PC-3 (cell line): ENCODE measurements around the gene CDH13.

Experiments used
- EZH2phosphoT487 ChIP-seq: fragments of 300-600 bp; sonication (generic); IDR thresholded peaks from 2 replicates; pipeline ENCODE4 v1.6.1; 2018; ENCODE audit warnings: mild to moderate bottlenecking, antibody characterized with exemption, low read length, borderline replicate concordance
- TF ChIP-seq, protein P1 (sequence below): fragments of 300-600 bp; sonication (generic); conservative IDR thresholded peaks from 2 replicates; pipeline ENCODE4 v1.5.1; 2017; ENCODE audit warnings: antibody characterized with exemption, low read depth, mild to moderate bottlenecking, low read length

DNA sequence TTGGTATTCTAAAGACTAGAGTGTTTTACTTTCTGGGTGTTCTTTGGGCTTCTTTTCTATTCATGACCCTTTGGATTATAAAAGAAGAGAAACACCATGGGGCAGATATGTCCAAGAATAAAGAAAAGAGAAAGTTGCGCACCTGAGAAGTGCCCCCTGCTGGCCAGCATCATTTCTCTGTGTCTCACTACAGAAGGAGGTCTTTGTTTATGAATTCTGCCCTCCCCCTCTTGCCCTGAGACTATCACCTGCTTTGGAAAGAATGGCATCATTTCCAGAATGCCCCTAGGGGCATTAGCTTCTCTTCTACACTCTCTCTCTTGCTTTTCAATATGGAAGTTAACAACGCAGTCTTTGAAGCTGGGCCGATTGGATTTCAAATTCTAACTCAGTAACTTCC, 45.0 kb downstream of the CDH13 start:
- TF ChIP-seq, protein P1, sequence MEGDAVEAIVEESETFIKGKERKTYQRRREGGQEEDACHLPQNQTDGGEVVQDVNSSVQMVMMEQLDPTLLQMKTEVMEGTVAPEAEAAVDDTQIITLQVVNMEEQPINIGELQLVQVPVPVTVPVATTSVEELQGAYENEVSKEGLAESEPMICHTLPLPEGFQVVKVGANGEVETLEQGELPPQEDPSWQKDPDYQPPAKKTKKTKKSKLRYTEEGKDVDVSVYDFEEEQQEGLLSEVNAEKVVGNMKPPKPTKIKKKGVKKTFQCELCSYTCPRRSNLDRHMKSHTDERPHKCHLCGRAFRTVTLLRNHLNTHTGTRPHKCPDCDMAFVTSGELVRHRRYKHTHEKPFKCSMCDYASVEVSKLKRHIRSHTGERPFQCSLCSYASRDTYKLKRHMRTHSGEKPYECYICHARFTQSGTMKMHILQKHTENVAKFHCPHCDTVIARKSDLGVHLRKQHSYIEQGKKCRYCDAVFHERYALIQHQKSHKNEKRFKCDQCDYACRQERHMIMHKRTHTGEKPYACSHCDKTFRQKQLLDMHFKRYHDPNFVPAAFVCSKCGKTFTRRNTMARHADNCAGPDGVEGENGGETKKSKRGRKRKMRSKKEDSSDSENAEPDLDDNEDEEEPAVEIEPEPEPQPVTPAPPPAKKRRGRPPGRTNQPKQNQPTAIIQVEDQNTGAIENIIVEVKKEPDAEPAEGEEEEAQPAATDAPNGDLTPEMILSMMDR = peak; percentile 58
- TF ChIP-seq EZH2phosphoT487 = no peak
